Liver (tissue), 9 donors: ENCODE measurements around the gene ZNF627. TPM values are rescaled to one million over a fixed set of nuclear protein-coding genes. Genes with fewer than 3 reads are reported as not detected.

ENCODE experiments used
- DNase-seq: peaks from one replicate; pipeline ENCODE4 v3.0.0-alpha.2; 2017; ENCODE audit warnings: low spot score
- H3K27ac ChIP-seq, 2 donors: one replicate each; pipeline ENCODE4 v1.7.0; 2013; ENCODE audit warnings: inconsistent platforms in 2 of 2, low read length in 2 of 2, control low read depth in 1 of 2, low read depth in 1 of 2, mild to moderate bottlenecking in 1 of 2
- H3K27me3 ChIP-seq, 4 donors: one replicate each; pipeline versions ENCODE4 v1.6.1 to v1.7.0; 2013; ENCODE audit warnings: low read length in 3 of 4, inconsistent platforms in 1 of 4, mild to moderate bottlenecking in 1 of 4, moderate library complexity in 1 of 4; ENCODE audit not compliant: control insufficient read depth in 4 of 4, insufficient read depth in 4 of 4
- H3K36me3 ChIP-seq, 4 donors: one replicate each; pipeline versions ENCODE4 v1.6.1 to v1.7.0; 2013; ENCODE audit warnings: low read length in 3 of 4, mild to moderate bottlenecking in 3 of 4, low read depth in 1 of 4, moderate library complexity in 1 of 4; ENCODE audit not compliant: control insufficient read depth in 4 of 4, insufficient read depth in 3 of 4
- H3K4me1 ChIP-seq, 4 donors: one replicate each; pipeline versions ENCODE4 v1.6.1 to v1.7.0; 2013; ENCODE audit warnings: low read length in 3 of 4, mild to moderate bottlenecking in 3 of 4, moderate library complexity in 1 of 4; ENCODE audit not compliant: control insufficient read depth in 4 of 4, insufficient read depth in 4 of 4
- H3K4me3 ChIP-seq, 3 donors: one replicate each; pipeline versions ENCODE4 v1.6.1 to v1.7.0; 2013; ENCODE audit warnings: low read length in 3 of 3, control low read depth in 1 of 3, low read depth in 1 of 3, mild to moderate bottlenecking in 1 of 3
- H3K9ac ChIP-seq, 2 donors: one replicate each; pipeline ENCODE4 v1.7.0; 2013; ENCODE audit warnings: low read length in 2 of 2, mild to moderate bottlenecking in 2 of 2, moderate library complexity in 2 of 2, control low read depth in 1 of 2, low read depth in 1 of 2
- H3K9me3 ChIP-seq, 4 donors: one replicate each; pipeline versions ENCODE4 v1.6.1 to v1.7.0; 2013; ENCODE audit warnings: low read length in 3 of 4; ENCODE audit not compliant: control insufficient read depth in 4 of 4
- EGR1 ChIP-seq, 2 donors: IDR thresholded peaks; 2 replicates each; pipeline ENCODE4 v1.6.1; 2016 to 2018; ENCODE audit warnings: antibody characterized with exemption in 2 of 2, low read depth in 2 of 2
- FOXA1 ChIP-seq: IDR thresholded peaks from 2 replicates; pipeline ENCODE4 v1.6.1; 2016; ENCODE audit warnings: antibody characterized with exemption
- FOXA2 ChIP-seq: IDR thresholded peaks from 2 replicates; pipeline ENCODE4 v1.6.1; 2016; ENCODE audit warnings: antibody characterized with exemption
- GABPA ChIP-seq, 2 donors: IDR thresholded peaks in 1 of 2; conservative IDR thresholded peaks in 1 of 2; 2 replicates each; pipeline ENCODE4 v1.6.1; 2016; ENCODE audit warnings: antibody characterized with exemption in 2 of 2, mild to moderate bottlenecking in 1 of 2, moderate library complexity in 1 of 2
- HNF4A ChIP-seq, 2 donors: conservative IDR thresholded peaks; 2 replicates each; pipeline ENCODE4 v1.6.1; 2016; ENCODE audit warnings: antibody characterized with exemption in 2 of 2, mild to moderate bottlenecking in 2 of 2
- HNF4G ChIP-seq: IDR thresholded peaks from 2 replicates; pipeline ENCODE4 v1.6.1; 2016; ENCODE audit warnings: antibody characterized with exemption
- NR2F2 ChIP-seq: IDR thresholded peaks from 2 replicates; pipeline ENCODE4 v1.6.1; 2016; ENCODE audit warnings: antibody characterized with exemption
- RAD21 ChIP-seq, 2 donors: IDR thresholded peaks; 2 replicates each; pipeline ENCODE4 v1.6.1; 2016; ENCODE audit warnings: antibody characterized with exemption in 2 of 2, mild to moderate bottlenecking in 2 of 2
- RXRA ChIP-seq, 2 donors: IDR thresholded peaks; 2 replicates each; pipeline ENCODE4 v1.6.1; 2017 to 2018; ENCODE audit warnings: antibody characterized with exemption in 2 of 2, mild to moderate bottlenecking in 1 of 2
- SP1 ChIP-seq: IDR thresholded peaks from 2 replicates; pipeline ENCODE4 v1.6.1; 2018; ENCODE audit warnings: antibody characterized with exemption, mild to moderate bottlenecking
- TAF1 ChIP-seq: conservative IDR thresholded peaks from 2 replicates; pipeline ENCODE4 v1.6.1; 2016; ENCODE audit warnings: antibody characterized with exemption, mild to moderate bottlenecking
- YY1 ChIP-seq: IDR thresholded peaks from 2 replicates; pipeline ENCODE4 v1.6.1; 2016; ENCODE audit warnings: antibody characterized with exemption, mild to moderate bottlenecking
- WGBS: extraction: QIAGEN DNeasy Blood & Tissue Kit; methylation state at CpG from one replicate; pipeline ENCODE4 v1.1.7; 2013; 5-methylcytosine and 5-hydroxymethylcytosine counted together
- polyA plus RNA-seq, 2 donors: library from polyadenylated mRNA; stranded (reverse) in 1 of 2; unstranded in 1 of 2; fragments of 200-250 nt in 1 of 2; fragments of >200 nt in 1 of 2; fragmentation: Nextera tagmentation in 1 of 2; extraction: Ambion mirVana in 1 of 2; gene quantifications; one replicate each; pipeline versions ENCODE4 v1.2.1 to v1.2.3, GENCODE V29; 2013 to 2015
- total RNA-seq, 2 donors: library from RNA; depleted of rRNA; stranded (reverse); fragments of >200 nt; gene quantifications; one replicate each; pipeline ENCODE4 v1.2.3, GENCODE V29; 2014
- TF ChIP-seq, protein P1 (sequence below): IDR thresholded peaks from 2 replicates; pipeline ENCODE4 v1.6.1; 2016; ENCODE audit warnings: antibody characterized with exemption, mild to moderate bottlenecking
- TF ChIP-seq, protein P2 (sequence below): IDR thresholded peaks from 2 replicates; pipeline ENCODE4 v1.6.1; 2016; ENCODE audit warnings: antibody characterized with exemption
- TF ChIP-seq, protein P3 (sequence below): IDR thresholded peaks from 2 replicates; pipeline ENCODE4 v1.6.1; 2016; ENCODE audit warnings: antibody characterized with exemption
- TF ChIP-seq, protein P4 (sequence below): IDR thresholded peaks from 2 replicates; pipeline ENCODE4 v1.6.1; 2016; ENCODE audit warnings: antibody characterized with exemption
- donor health status: healthy.
- donor health status: healthy.
- donor health status: healthy.
- donor health status: healthy.
- donor health status: healthy.

ZNF627 gene
- total and polyA plus RNA-seq, 4 donors: 3.2 to 9.6 (median 5.4) TPM

DNA sequence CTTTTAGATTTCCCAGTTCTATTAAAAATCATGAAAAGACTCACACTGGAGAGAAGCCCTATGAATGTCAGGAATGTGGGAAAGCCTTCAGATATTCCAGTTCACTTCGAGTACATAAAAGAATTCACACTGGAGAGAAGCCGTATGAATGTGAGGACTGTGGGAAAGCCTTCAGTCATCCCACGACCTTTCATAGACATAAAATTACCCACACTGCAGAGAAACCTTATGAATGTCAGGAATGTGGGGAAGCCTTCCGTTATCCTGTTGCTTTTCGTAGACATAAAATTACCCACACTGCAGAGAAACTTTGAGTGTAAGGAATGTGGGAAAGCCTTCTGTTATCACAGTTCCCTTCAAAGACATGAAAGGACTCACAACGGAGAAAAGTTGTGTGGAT lies 55.2 kb downstream of the ZNF627 start:
- TF ChIP-seq NR2F2: no peak
- TF ChIP-seq EGR1 (IDR thresholded peaks at IDR 0.05; ENCODE audit: low read depth in 2 of 2): no peak
- TF ChIP-seq GABPA (IDR thresholded peaks at IDR 0.05 in 1 of 2, conservative IDR thresholded peaks at IDR 0.05 in 1 of 2): no peak
- 98% methylated on average over 6 of the region's 6 CpGs for WGBS
- H3K4me3 ChIP-seq: peak overlapping the region in 2 of 3 donors; percentile 30 to 47
- peaks cover 17 to 30% (median 21%) of the 10 kb centered on the region in 4 donors for H3K9me3 ChIP-seq
- H3K9ac ChIP-seq: no peak overlapping the region
- no peak for DNase-seq
- H3K36me3 ChIP-seq: peaks cover 6 to 39% (median 25%) of the 10 kb centered on the region in 4 donors
- no peaks in the 10 kb centered on the region for H3K27me3 ChIP-seq
- H3K27ac ChIP-seq: no peak overlapping the region
- H3K4me1 ChIP-seq: no peaks in the 10 kb centered on the region

DNA sequence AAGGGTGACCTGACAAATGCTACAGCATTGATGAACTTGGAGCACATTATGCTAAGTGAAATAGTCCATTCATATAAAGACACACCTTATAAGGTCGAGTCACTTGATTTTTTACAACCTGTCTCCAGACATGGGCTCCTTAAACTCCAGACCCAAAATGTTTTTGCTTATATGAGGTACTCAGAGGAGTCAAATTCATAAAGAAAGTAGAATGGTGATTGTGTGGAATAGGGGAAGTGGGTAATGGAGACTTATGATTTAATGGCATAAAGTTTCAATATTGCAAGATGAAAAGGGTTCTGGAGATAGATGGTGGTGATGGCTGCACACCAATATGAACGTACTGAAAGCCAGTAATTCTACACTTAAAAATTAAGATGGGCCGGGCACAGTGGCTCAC lies 59.3 kb downstream of the ZNF627 start:
- TF ChIP-seq EGR1 (IDR thresholded peaks at IDR 0.05; ENCODE audit: low read depth in 2 of 2): no peak
- TF ChIP-seq FOXA1: no peak
- TF ChIP-seq HNF4A (conservative IDR thresholded peaks at IDR 0.05): no peak
- TF ChIP-seq RXRA (IDR thresholded peaks at IDR 0.05): no peak
- TF ChIP-seq TAF1: no peak
- no peak for TF ChIP-seq YY1
- no peak for TF ChIP-seq SP1
- no peak for TF ChIP-seq GABPA (IDR thresholded peaks at IDR 0.05 in 1 of 2, conservative IDR thresholded peaks at IDR 0.05 in 1 of 2)
- TF ChIP-seq, protein P1, sequence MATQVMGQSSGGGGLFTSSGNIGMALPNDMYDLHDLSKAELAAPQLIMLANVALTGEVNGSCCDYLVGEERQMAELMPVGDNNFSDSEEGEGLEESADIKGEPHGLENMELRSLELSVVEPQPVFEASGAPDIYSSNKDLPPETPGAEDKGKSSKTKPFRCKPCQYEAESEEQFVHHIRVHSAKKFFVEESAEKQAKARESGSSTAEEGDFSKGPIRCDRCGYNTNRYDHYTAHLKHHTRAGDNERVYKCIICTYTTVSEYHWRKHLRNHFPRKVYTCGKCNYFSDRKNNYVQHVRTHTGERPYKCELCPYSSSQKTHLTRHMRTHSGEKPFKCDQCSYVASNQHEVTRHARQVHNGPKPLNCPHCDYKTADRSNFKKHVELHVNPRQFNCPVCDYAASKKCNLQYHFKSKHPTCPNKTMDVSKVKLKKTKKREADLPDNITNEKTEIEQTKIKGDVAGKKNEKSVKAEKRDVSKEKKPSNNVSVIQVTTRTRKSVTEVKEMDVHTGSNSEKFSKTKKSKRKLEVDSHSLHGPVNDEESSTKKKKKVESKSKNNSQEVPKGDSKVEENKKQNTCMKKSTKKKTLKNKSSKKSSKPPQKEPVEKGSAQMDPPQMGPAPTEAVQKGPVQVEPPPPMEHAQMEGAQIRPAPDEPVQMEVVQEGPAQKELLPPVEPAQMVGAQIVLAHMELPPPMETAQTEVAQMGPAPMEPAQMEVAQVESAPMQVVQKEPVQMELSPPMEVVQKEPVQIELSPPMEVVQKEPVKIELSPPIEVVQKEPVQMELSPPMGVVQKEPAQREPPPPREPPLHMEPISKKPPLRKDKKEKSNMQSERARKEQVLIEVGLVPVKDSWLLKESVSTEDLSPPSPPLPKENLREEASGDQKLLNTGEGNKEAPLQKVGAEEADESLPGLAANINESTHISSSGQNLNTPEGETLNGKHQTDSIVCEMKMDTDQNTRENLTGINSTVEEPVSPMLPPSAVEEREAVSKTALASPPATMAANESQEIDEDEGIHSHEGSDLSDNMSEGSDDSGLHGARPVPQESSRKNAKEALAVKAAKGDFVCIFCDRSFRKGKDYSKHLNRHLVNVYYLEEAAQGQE: no peak
- TF ChIP-seq, protein P2, sequence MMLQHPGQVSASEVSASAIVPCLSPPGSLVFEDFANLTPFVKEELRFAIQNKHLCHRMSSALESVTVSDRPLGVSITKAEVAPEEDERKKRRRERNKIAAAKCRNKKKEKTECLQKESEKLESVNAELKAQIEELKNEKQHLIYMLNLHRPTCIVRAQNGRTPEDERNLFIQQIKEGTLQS: no peak
- TF ChIP-seq RAD21 (IDR thresholded peaks at IDR 0.05): no peak
- TF ChIP-seq HNF4G: no peak
- TF ChIP-seq FOXA2: no peak
- TF ChIP-seq, protein P3, sequence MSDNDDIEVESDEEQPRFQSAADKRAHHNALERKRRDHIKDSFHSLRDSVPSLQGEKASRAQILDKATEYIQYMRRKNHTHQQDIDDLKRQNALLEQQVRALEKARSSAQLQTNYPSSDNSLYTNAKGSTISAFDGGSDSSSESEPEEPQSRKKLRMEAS: no peak
- TF ChIP-seq, protein P4, sequence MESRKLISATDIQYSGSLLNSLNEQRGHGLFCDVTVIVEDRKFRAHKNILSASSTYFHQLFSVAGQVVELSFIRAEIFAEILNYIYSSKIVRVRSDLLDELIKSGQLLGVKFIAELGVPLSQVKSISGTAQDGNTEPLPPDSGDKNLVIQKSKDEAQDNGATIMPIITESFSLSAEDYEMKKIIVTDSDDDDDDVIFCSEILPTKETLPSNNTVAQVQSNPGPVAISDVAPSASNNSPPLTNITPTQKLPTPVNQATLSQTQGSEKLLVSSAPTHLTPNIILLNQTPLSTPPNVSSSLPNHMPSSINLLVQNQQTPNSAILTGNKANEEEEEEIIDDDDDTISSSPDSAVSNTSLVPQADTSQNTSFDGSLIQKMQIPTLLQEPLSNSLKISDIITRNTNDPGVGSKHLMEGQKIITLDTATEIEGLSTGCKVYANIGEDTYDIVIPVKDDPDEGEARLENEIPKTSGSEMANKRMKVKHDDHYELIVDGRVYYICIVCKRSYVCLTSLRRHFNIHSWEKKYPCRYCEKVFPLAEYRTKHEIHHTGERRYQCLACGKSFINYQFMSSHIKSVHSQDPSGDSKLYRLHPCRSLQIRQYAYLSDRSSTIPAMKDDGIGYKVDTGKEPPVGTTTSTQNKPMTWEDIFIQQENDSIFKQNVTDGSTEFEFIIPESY: no peak
- 97% methylated on average over 3 of the region's 3 CpGs for WGBS
- H3K4me3 ChIP-seq: no peak overlapping the region
- H3K27me3 ChIP-seq: no peaks in the 10 kb centered on the region
- DNase-seq: no peak
- H3K9ac ChIP-seq: no peak overlapping the region
- no peak overlapping the region for H3K27ac ChIP-seq
- H3K4me1 ChIP-seq: no peaks in the 10 kb centered on the region
- H3K9me3 ChIP-seq: peaks cover 11 to 23% (median 17%) of the 10 kb centered on the region in 4 donors
- H3K36me3 ChIP-seq: peaks cover 3 to 20% (median 16%) of the 10 kb centered on the region in 4 donors
